Osteoblast (primary cell): Measurements from ENCODE around the gene LIMK1. TPM values are rescaled to one million over a fixed set of nuclear protein-coding genes. Genes with fewer than 3 reads are reported as not detected.

Experiments
- DNase-seq: peaks from one replicate; pipeline ENCODE4 v3.0.0; 2011; ENCODE audit warnings: low spot score, mixed read lengths; ENCODE audit not compliant: insufficient read length; ENCODE audit errors: missing footprints
- H2AFZ ChIP-seq: 2 replicates; pipeline ENCODE4 v1.6.0; 2011; ENCODE audit warnings: mild to moderate bottlenecking, low read length
- H3K27ac ChIP-seq: 2 replicates; pipeline ENCODE4 v1.5.1; 2011; ENCODE audit warnings: mild to moderate bottlenecking, low read depth, low read length, moderate library complexity
- H3K27me3 ChIP-seq: 2 replicates; pipeline ENCODE4 v1.6.0; 2012; ENCODE audit warnings: mild to moderate bottlenecking, control low read depth, inconsistent platforms, low read length, moderate library complexity; ENCODE audit not compliant: insufficient read depth
- H3K36me3 ChIP-seq: 2 replicates; pipeline ENCODE4 v1.5.1; 2011; ENCODE audit warnings: mild to moderate bottlenecking, low read length, control low read depth, moderate library complexity; ENCODE audit not compliant: insufficient read depth
- H3K4me1 ChIP-seq: 2 replicates; pipeline ENCODE4 v1.5.1; 2011; ENCODE audit warnings: mild to moderate bottlenecking, low read length, control low read depth, moderate library complexity; ENCODE audit not compliant: insufficient read depth
- H3K4me2 ChIP-seq: 2 replicates; pipeline ENCODE4 v1.6.0; 2011; ENCODE audit warnings: mild to moderate bottlenecking, low read length; ENCODE audit not compliant: insufficient read depth
- H3K4me3 ChIP-seq: fragments of 200-600 bp; sonication (generic); 3 replicates; pipeline ENCODE4 v1.5.1; 2012; ENCODE audit warnings: mild to moderate bottlenecking, low read length, inconsistent platforms; ENCODE audit not compliant: insufficient read depth
- H3K79me2 ChIP-seq: 2 replicates; pipeline ENCODE4 v1.6.0; 2012; ENCODE audit warnings: mild to moderate bottlenecking, low read length, control low read depth, inconsistent platforms; ENCODE audit not compliant: insufficient read depth
- H3K9me3 ChIP-seq: 2 replicates; pipeline ENCODE4 v1.5.1; 2011; ENCODE audit warnings: low read depth, low read length, control low read depth
- H4K20me1 ChIP-seq: 2 replicates; pipeline ENCODE4 v1.6.0; 2012; ENCODE audit warnings: mild to moderate bottlenecking, low read length, control low read depth; ENCODE audit not compliant: insufficient read depth
- CTCF ChIP-seq: IDR thresholded peaks from 2 replicates; pipeline ENCODE4 v1.5.1; 2011; ENCODE audit warnings: mild to moderate bottlenecking, low read depth, low read length, moderate library complexity; ENCODE audit errors: extremely low read depth
- total RNA-seq: library from RNA; depleted of rRNA; stranded (reverse); fragments of >200 nt; gene quantifications from 2 replicates; pipeline ENCODE4 v1.2.3, GENCODE V29; 2012

LIMK1 gene
- total RNA-seq, 1 donor, result 46.7 TPM

GRCh38 chr7:74106846-74107245, 23.2 kb downstream of the LIMK1 start:
- TF ChIP-seq CTCF, result no peak

GRCh38 chr7:74115326-74115725, 31.7 kb downstream of the LIMK1 start:
- peak; percentile 8 for TF ChIP-seq CTCF
- no peak for DNase-seq
- no peak overlapping the region for H3K4me2 ChIP-seq
- no peak overlapping the region for H3K4me3 ChIP-seq
- H3K36me3 ChIP-seq, result peaks cover 59% of the 10 kb centered on the region
- no peak overlapping the region for H3K27ac ChIP-seq
- H4K20me1 ChIP-seq, result no peaks in the 10 kb centered on the region
- no peaks in the 10 kb centered on the region for H3K79me2 ChIP-seq
- H2AFZ ChIP-seq, result no peak overlapping the region
- no peaks in the 10 kb centered on the region for H3K27me3 ChIP-seq
- H3K9me3 ChIP-seq, result no peaks in the 10 kb centered on the region
- H3K4me1 ChIP-seq, result no peaks in the 10 kb centered on the region

More at GRCh38 chr7:74106846-74107245, 23.2 kb downstream of the LIMK1 start:
- Histone ChIP-seq H3K79me2 (peaks cover 4% of the 10 kb centered on the region), H3K4me3 (no peak overlapping the region), H3K27ac (no peak overlapping the region), H3K9me3 (no peaks in the 10 kb centered on the region), H3K27me3 (no peaks in the 10 kb centered on the region), H4K20me1 (no peaks in the 10 kb centered on the region), H3K36me3 (peaks cover 74% of the 10 kb centered on the region), H2AFZ (no peak overlapping the region), H3K4me1 (no peaks in the 10 kb centered on the region), H3K4me2 (no peak overlapping the region)
- no peak for DNase-seq

GRCh38 chr7:74116356-74116755, 32.8 kb downstream of the LIMK1 start:
- TF ChIP-seq CTCF, result no peak
- H3K4me3 ChIP-seq, result no peak overlapping the region
- no peaks in the 10 kb centered on the region for H3K27me3 ChIP-seq
- H2AFZ ChIP-seq, result no peak overlapping the region
- no peak overlapping the region for H3K27ac ChIP-seq
- DNase-seq, result no peak
- H3K4me2 ChIP-seq, result no peak overlapping the region
- no peaks in the 10 kb centered on the region for H4K20me1 ChIP-seq
- H3K4me1 ChIP-seq, result no peaks in the 10 kb centered on the region
- no peaks in the 10 kb centered on the region for H3K79me2 ChIP-seq
- H3K36me3 ChIP-seq, result peaks cover 55% of the 10 kb centered on the region
- no peaks in the 10 kb centered on the region for H3K9me3 ChIP-seq

GRCh38 chr7:74119831-74120230, 36.2 kb downstream of the LIMK1 start:
- DNase-seq, result no peak
- no peaks in the 10 kb centered on the region for H3K27me3 ChIP-seq
- peaks cover 30% of the 10 kb centered on the region for H3K36me3 ChIP-seq
- no peaks in the 10 kb centered on the region for H3K79me2 ChIP-seq
- H3K27ac ChIP-seq, result no peak overlapping the region
- no peak overlapping the region for H2AFZ ChIP-seq
- no peak for TF ChIP-seq CTCF
- no peak overlapping the region for H3K4me3 ChIP-seq
- no peaks in the 10 kb centered on the region for H4K20me1 ChIP-seq
- no peaks in the 10 kb centered on the region for H3K4me1 ChIP-seq
- no peaks in the 10 kb centered on the region for H3K9me3 ChIP-seq
- no peak overlapping the region for H3K4me2 ChIP-seq
